Ishikawa (cell line): ENCODE measurements around the gene ZNF609.

Experiments used
- CEBPB ChIP-seq: IDR thresholded peaks from 2 replicates; pipeline ENCODE4 v1.6.1; 2012
- CREB1 ChIP-seq: IDR thresholded peaks from 2 replicates; pipeline ENCODE4 v1.6.1; 2012; ENCODE audit warnings: low read depth
- EGR1 ChIP-seq: IDR thresholded peaks from 2 replicates; pipeline ENCODE4 v1.6.1; 2012
- EP300 ChIP-seq: IDR thresholded peaks from 2 replicates; pipeline ENCODE4 v1.6.1; 2012; ENCODE audit warnings: borderline replicate concordance
- FOXM1 ChIP-seq: IDR thresholded peaks from 2 replicates; pipeline ENCODE4 v1.6.1; 2012; ENCODE audit warnings: low read depth, borderline replicate concordance
- NFIC ChIP-seq: IDR thresholded peaks from 2 replicates; pipeline ENCODE4 v1.6.1; 2012
- RAD21 ChIP-seq: IDR thresholded peaks from 2 replicates; pipeline ENCODE4 v1.6.1; 2012; ENCODE audit warnings: low read depth
- TAF1 ChIP-seq: IDR thresholded peaks from 2 replicates; pipeline ENCODE4 v1.6.1; 2012; ENCODE audit warnings: low read depth, mild to moderate bottlenecking
- TCF12 ChIP-seq: IDR thresholded peaks from 2 replicates; pipeline ENCODE4 v1.6.1; 2012; ENCODE audit warnings: low read depth
- TEAD4 ChIP-seq: IDR thresholded peaks from 2 replicates; pipeline ENCODE4 v1.6.1; 2012
- YY1 ChIP-seq: IDR thresholded peaks from 2 replicates; pipeline ENCODE4 v1.6.1; 2012; ENCODE audit warnings: low read depth
- ZBTB7A ChIP-seq: IDR thresholded peaks from 2 replicates; pipeline ENCODE4 v1.6.1; 2012; ENCODE audit warnings: low read depth
- TF ChIP-seq, protein P1 (sequence below): IDR thresholded peaks from 2 replicates; pipeline ENCODE4 v1.6.1; 2012; ENCODE audit warnings: low read depth, mild to moderate bottlenecking
- TF ChIP-seq, protein P2 (sequence below): IDR thresholded peaks from 2 replicates; pipeline ENCODE4 v1.6.1; 2012
- TF ChIP-seq, protein P3 (sequence below): IDR thresholded peaks from 2 replicates; pipeline ENCODE4 v1.6.1; 2012

Gene ZNF609

GRCh38 chr15:64513823-64514222 lies 53.4 kb downstream of the ZNF609 start:
- TF ChIP-seq, protein P1, sequence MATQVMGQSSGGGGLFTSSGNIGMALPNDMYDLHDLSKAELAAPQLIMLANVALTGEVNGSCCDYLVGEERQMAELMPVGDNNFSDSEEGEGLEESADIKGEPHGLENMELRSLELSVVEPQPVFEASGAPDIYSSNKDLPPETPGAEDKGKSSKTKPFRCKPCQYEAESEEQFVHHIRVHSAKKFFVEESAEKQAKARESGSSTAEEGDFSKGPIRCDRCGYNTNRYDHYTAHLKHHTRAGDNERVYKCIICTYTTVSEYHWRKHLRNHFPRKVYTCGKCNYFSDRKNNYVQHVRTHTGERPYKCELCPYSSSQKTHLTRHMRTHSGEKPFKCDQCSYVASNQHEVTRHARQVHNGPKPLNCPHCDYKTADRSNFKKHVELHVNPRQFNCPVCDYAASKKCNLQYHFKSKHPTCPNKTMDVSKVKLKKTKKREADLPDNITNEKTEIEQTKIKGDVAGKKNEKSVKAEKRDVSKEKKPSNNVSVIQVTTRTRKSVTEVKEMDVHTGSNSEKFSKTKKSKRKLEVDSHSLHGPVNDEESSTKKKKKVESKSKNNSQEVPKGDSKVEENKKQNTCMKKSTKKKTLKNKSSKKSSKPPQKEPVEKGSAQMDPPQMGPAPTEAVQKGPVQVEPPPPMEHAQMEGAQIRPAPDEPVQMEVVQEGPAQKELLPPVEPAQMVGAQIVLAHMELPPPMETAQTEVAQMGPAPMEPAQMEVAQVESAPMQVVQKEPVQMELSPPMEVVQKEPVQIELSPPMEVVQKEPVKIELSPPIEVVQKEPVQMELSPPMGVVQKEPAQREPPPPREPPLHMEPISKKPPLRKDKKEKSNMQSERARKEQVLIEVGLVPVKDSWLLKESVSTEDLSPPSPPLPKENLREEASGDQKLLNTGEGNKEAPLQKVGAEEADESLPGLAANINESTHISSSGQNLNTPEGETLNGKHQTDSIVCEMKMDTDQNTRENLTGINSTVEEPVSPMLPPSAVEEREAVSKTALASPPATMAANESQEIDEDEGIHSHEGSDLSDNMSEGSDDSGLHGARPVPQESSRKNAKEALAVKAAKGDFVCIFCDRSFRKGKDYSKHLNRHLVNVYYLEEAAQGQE = no peak
- TF ChIP-seq RAD21 = no peak
- no peak for TF ChIP-seq ZBTB7A
- TF ChIP-seq, protein P2, sequence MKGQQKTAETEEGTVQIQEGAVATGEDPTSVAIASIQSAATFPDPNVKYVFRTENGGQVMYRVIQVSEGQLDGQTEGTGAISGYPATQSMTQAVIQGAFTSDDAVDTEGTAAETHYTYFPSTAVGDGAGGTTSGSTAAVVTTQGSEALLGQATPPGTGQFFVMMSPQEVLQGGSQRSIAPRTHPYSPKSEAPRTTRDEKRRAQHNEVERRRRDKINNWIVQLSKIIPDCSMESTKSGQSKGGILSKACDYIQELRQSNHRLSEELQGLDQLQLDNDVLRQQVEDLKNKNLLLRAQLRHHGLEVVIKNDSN = no peak
- TF ChIP-seq YY1 = no peak
- TF ChIP-seq EGR1 = no peak
- no peak for TF ChIP-seq CEBPB
- no peak for TF ChIP-seq FOXM1
- TF ChIP-seq TAF1 = no peak
- TF ChIP-seq EP300 = no peak
- TF ChIP-seq CREB1 = no peak
- no peak for TF ChIP-seq TCF12
- no peak for TF ChIP-seq TEAD4
- TF ChIP-seq NFIC = no peak
- TF ChIP-seq, protein P3, sequence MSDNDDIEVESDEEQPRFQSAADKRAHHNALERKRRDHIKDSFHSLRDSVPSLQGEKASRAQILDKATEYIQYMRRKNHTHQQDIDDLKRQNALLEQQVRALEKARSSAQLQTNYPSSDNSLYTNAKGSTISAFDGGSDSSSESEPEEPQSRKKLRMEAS = no peak

DNA sequence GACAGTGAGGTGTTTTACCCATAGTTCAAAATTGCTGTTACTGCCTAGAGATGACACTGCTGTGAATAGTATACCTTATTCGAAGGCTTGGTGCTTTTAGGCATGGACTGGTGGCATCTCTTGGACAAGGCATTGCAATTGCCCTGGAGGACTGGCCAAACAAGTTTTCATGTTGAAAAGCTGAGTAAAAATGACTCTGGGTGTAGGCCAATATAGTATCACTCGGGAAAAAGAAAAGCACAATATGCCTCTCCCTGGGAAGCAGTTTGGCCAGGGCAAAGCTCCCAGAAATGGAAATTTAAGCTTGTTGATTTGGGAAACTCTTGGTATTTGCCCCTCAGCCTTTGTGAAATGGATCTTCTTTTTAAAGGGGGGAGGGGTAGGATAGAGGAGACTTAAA lies 54.8 kb downstream of the ZNF609 start:
- TF ChIP-seq, protein P1 = no peak
- no peak for TF ChIP-seq RAD21
- TF ChIP-seq ZBTB7A = no peak
- no peak for TF ChIP-seq TAF1
- TF ChIP-seq, protein P2 = no peak
- no peak for TF ChIP-seq EGR1
- no peak for TF ChIP-seq NFIC
- TF ChIP-seq YY1 = no peak
- TF ChIP-seq EP300 = no peak
- no peak for TF ChIP-seq FOXM1
- no peak for TF ChIP-seq TEAD4
- TF ChIP-seq, protein P3 = no peak
- no peak for TF ChIP-seq CEBPB
- TF ChIP-seq CREB1 = no peak
- no peak for TF ChIP-seq TCF12

DNA sequence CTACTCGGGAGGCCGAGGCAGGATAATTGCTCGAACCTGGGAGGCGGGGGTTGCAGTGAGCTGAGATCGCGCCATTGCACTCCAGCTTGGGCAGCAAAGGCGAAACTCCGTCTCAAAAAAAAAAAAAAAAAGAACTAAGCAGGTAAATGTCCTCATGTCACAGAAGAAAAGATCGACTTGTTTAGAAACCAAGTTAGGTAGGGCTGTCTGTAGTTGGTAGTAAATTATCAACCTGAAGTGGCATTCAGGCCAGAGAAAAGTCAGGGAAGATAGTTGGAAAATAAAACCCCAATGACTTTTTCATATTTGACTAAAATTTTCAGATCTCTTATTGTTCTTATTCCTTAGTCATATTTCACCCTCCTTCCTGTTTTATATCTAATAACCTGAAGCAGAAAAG lies 55.4 kb downstream of the ZNF609 start:
- no peak for TF ChIP-seq EP300
- TF ChIP-seq FOXM1 = no peak
- TF ChIP-seq CREB1 = no peak
- TF ChIP-seq, protein P3 = no peak
- TF ChIP-seq, protein P1 = no peak
- TF ChIP-seq YY1 = no peak
- TF ChIP-seq TEAD4 = no peak
- no peak for TF ChIP-seq TCF12
- no peak for TF ChIP-seq NFIC
- no peak for TF ChIP-seq RAD21
- TF ChIP-seq CEBPB = no peak
- TF ChIP-seq ZBTB7A = no peak

- TF ChIP-seq ZBTB7A (no peak), NFIC (no peak), CREB1 (no peak), RAD21 (no peak), TAF1 (no peak)
- TF ChIP-seq, protein P3 = no peak
- TF ChIP-seq, protein P1 = no peak
Measured at GRCh38 chr15:64519897-64520296, 59.5 kb downstream of the ZNF609 start.
